Measurements from ENCODE around the gene TCF19.
"Not testable (repeated sequence)": the region's sequence is repeated elsewhere in the genome, so short reads cannot be mapped to it uniquely, and the experiment has no call there.

TCF19 gene

DNA sequence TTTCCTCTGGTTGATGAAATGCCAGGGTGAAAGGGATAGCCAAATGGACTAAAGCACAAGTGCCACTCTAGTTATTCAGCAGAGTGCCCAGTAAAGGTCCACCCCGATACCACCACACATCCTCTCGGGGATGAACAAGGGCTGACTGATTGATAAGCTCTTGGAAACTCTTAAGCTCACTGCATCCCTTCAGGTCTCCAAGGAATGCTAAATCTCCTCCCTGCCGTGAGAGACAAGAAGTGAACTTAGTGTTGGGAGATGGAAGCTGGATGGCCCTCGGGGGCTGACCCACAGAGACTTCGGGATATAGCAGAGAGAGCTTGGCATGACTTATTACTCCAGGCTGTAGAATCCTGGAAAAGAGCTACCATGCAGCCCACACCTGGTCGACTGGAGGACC is 25.5 kb downstream of the TCF19 start:
- DNase-seq, result not testable (repeated sequence)

DNA sequence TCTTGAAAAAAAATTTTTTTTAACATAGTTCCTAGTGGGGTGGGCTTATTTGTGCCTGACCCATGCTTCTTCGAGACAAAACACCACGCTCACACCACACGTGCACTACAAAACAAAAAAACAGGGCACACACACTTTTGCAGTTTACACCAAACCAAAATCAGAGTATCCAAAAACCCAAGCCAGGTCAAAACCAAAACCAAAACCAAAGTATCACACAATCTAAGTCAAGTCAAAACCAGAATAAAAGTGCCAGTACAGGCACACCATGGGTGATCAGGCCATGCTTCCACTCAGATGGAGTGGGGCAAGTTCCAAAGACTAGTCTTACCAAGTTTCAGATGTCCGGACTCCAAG is 27.3 kb downstream of the TCF19 start:
- not testable (repeated sequence) for DNase-seq

DNA sequence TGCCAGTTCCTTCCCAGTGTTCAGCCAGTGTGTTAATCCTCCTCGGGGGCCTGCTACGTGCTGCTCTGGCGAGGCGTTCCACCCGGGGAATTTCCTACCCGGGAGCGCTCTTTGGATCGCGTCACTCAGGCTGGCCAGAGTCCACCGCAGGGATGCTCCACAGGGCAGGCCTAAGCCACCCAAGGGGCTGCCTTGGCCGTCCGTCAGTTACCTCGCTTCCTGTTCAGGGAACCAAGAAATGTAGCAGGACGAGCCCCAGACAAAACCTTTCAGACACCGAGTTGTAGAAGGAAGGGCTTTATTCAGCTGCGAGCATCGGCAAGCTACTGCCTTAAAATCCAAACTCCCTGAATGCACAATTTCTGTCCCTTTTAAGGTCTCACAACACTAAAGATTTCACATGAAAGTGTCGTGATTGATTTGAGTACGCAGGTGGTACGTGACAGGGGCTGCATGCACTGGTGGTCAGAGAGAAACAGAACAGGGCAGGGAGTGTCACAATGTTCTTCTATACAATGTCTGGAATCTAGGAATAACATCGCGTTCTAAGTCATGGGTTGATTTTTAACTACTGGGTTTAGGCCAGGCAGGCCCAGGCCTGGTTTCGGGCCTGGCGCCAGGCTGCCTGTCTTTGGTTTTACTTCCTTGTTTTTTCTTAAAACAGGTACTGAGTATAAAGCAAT is 27.8 kb downstream of the TCF19 start:
- no peak for DNase-seq

GRCh38 chr6:31187780-31188194 is 29.4 kb downstream of the TCF19 start:
- DNase-seq, result no peak

GRCh38 chr6:31189223-31189622 is 30.8 kb downstream of the TCF19 start:
- not testable (repeated sequence) for DNase-seq

DNA sequence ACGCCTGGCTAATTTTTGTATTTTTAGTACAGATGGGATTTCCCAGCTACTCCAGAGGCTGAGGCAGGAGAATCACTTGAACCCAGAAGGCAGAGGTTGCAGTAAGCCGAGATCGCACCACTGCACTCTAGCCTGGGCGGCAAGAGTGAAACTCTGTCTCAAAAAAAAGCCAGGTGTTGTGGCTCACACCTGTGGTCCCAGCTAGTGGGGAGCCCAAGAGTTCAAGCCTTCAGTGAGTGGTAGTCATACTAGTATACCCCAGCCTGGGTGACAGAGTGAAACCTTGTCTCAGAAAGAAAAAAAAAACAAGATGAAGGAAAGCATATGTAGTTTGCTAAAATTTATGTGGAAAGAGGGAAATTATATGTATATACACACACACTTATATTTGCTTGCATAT is 32.1 kb downstream of the TCF19 start:
- DNase-seq, result no peak

GRCh38 chr6:31192431-31193105 is 34.2 kb downstream of the TCF19 start:
- peak; percentile 49 for DNase-seq

DNA sequence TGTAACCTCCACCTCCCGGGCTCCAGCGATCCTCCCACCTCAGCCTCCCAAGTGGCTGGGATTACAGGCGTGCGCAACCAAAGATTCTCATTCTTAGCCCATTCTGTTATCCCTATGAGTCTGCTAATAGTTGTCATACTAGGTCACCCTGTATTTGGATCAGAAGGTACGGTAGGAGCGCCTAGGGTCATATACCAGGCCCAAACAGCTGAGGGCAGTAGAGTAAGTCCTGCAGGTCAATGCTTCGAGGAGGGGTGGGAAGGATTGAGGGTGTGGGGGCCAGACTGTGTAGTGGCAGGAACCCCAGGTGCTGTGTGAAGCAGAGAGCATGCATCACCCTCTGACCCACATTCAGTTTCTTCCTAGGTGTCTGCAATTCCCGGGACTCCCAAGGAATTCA is 34.8 kb downstream of the TCF19 start:
- DNase-seq, result no peak

DNA sequence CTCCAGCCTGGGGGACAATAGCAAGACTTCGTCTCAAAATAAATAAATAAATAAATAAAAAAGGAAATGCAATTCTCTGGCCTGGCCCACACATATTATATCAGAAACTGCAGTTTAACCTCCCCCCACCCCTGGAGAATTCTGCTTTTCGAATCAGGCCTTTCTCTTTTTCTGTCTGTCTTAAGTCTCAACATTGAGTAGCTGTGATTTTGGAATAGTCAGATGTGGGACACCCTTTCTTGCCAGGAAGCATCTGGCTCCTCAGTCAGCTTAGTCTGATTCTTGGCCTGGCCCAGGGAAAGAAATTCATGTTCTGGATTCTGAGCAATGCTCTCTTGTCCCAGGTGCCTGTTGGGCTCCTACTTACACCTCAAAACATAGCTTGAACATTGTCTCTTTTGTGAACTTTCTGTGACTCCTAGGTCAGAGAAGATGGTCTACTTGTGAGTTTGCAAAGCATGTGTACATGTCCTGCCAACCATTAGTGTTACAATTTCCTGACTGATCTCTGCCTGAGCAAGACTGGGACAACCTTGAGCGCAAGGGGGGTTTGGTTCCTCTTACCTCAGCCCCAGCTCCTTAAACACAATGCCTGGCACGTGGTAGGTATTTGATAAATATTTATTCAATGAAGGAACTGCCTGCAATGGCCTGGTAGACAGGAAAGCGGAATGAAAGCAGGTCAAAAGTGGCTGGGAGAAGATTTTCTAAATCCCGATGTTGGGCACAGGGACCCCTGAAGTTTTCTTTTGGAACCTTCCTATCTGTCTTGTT is 35.9 kb downstream of the TCF19 start:
- no peak for DNase-seq

DNA sequence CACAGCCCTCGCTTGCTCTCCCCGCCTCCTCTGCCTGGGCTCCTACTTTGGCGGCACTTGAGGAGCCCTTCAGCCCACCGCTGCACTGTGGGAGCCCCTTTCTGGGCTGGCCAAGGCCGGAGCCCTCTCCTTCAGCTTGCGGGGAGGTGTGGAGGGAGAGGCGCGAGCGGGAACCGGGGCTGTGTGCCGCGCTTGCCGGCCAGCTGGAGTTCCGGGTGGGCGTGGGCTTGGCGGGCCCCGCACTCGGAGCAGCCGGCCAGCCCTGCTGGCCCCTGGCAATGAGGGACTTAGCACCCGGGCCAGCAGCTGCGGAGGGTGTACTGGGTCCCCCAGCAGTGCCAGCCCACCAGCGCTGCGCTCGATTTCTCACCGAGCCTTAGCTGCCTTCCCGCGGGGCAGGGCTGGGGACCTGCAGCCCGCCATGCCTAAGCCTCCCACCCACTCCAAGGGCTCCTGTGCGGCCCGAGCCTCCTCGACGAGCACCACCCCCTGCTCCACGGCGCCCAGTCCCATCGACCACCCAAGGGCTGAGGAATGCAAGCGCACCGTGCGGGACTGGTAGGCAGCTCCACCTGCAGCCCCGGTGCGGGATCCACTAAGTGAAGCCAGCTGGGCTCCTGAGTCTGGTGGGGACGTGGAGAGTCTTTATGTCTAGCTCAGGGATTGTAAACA is 37.1 kb downstream of the TCF19 start:
- DNase-seq, result not testable (repeated sequence)

- not testable (repeated sequence) for DNase-seq
Observed at GRCh38 chr6:31196251-31197022, 38.0 kb downstream of the TCF19 start.

DNA sequence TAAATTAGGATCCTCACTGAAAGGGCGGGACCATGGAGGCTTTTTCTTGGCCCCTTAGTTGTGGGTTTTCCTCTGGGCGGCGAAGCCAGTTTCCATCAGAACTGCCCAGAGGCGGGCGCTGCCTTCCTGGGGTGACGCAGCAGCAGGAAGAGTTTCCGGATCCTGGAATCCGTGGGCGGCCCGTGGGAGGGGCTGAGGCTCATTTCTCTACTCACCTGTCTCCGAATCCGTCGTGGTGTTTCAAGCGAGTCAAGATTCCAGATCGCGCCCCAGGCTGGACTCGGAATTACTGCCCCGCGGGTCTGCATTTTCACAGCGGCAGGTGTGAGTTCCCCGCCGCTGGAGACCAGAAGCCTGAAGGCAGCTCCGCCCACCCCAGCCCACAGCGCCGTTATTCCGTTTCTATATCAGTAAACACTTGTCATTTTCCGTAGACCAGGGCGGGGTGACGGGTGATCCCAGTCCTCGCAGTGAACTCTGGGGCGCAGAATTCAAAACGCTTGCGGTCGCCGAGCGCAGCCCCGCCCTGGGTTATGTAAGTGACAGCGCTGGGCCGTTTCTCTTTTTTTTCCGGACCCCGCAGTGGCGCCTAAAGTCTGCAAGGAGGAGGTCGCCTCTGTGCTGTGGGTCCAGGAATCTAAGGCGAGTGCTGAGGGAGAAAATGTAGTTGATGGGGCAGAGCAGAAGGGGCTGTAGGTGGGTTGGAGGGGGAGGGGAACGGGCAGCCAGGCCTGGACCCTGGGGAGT is 39.3 kb downstream of the TCF19 start:
- peak; percentile 81 for DNase-seq

GRCh38 chr6:31199105-31199452 is 40.7 kb downstream of the TCF19 start:
- DNase-seq, result not testable (repeated sequence)

DNA sequence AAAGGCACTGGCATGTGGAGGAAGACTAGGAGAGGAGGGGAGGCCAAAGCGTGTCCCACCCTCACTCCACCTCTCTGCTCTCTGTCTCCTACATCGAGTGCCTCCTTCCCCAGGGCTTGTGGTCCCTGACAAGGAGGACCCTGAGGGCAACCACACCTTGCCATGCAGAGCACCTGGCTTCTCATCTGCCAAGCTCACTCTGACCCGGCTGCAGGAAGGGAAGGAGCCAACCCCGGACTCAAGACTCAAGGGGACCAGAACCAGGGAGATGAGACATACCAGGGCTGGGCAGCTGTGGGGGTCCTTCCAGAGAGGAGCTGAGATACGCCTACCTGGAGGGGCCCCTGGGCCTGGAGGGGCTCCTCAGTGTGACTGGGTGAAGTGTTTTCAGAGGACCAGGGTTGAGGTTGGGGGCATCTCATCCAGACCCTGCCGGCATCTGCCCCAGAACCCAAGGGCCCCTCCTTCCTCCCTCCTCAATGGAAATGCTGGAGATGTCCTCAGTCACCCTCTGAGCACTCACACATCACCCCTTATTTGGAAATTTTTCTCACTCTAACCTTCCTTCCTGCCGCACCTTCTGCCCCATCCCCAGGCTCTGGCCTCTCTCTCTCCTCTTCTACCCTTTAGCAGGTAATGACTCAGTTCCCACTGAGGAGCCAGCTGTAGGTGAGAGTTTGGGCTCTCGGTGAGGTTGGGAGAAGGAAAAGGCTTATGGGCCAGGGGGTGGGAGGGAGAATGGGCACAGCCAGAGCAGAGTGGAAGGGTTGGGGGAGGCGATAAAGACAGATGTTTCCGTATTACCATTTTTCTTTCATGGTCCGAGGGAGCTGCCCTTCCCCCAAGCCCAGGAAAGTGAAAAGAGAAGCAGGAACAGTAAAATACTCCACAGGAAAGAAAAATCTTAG is 44.1 kb downstream of the TCF19 start:
- DNase-seq, result no peak

- DNase-seq, result peak; percentile 73
Observed at GRCh38 chr6:31203345-31203979, 45.1 kb downstream of the TCF19 start.

DNA sequence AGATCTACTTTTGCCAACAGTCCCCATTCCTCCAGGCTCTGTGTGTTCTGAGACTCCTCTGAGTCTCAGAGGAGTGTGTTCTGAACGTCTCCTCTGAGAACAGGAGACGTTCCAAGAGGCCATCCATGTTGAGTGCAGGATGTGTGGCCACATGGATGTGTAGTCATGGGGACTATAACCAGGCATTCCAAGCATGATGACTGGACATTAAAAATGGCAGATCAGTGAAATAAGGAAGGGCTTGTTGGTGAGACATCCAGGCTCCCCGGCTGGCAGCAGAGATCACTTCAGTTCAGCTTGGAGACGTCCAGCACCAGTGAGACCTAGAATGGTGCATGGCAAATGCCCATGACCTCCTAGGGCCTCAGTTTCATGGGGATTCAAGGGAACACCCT is 46.4 kb downstream of the TCF19 start:
- DNase-seq, result no peak

GRCh38 chr6:31205638-31206037 is 47.2 kb downstream of the TCF19 start:
- DNase-seq, result no peak

DNA sequence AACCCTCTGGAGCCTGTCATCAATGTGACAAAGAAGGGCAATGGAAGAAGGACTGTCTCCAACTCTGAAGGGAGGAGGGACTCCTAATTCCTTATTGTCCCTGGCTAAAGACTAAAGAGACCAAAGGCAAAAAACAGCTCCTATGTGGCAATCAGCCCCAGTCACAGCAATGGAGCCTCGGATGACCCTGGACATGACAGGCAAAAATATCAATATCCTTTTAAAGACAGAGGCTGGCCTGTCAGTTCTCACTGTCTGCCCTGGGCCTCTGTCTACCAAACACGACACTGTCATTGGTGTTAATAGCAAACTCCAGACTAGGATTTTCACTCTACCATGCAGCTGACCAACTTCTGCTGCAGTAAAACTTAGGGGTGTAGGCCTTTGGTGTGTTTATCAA is 50.1 kb downstream of the TCF19 start:
- no peak for DNase-seq

DNA sequence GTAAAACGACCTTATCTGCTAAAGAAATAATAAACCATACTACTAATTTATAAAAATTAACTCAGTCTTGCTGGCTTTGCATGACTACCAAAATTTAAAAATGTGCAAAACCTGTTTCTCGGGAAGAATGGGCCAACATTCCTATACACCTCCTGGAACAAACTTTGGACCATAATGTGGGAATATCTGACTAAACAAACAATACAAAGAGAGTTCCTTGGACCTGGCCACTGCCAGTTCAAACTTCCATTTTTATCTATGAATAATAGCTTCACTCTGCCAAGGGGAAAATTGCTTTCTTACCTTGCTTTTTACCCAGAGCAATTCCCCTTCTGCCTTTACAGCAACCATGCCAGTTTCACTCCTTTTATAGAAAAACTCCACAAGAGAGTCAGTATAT is 50.7 kb downstream of the TCF19 start:
- no peak for DNase-seq

DNA sequence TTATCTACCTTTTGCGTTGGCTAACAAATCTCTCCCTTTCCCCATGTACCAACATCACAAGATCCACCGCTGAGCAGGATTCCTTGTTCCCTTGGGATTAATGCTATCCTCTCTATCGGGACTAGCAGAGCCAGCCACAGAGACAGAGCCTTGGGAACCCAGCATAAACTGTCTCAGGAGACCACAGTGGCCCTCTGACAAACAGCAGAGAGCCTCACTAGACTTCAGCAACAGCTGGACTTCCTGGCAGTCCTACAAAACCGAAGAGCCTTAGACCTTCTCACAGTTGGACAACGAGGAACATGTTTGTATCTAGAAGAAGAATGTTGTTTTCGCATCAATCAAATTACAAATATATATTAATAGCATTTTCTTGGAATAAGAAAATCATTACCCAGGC is 51.7 kb downstream of the TCF19 start:
- DNase-seq, result no peak
